OCI-LY7 (cell line): ENCODE measurements around the gene ADCY1. TPM values are rescaled to one million over a fixed set of nuclear protein-coding genes. Genes with fewer than 3 reads are reported as not detected.
"Not testable (repeated sequence)": the region's sequence is repeated elsewhere in the genome, so short reads cannot be mapped to it uniquely, and the experiment has no call there.

ENCODE experiments used
- BruUV-seq: library from RNA; stranded (reverse); fragments of 400-500 nt; replicated peaks from 2 replicates; lab custom pipeline; 2021; lab: Mats Ljungman, UMichigan
- CTCF ChIA-PET: fragments of 300-600 bp; sonication (Branson Sonifier 250); formaldehyde crosslinking; loops from one replicate; lab custom pipeline; 2022; ENCODE audit warnings: antibody characterized with exemption; ENCODE audit not compliant: unreplicated experiment; lab: Charles Lee
- POLR2A ChIA-PET: fragments of 300-600 bp; sonication (Branson Sonifier 250); formaldehyde crosslinking; loops from one replicate; lab custom pipeline; 2022; ENCODE audit warnings: antibody characterized with exemption; lab: Charles Lee
- DNase-seq: peaks from one replicate; pipeline ENCODE4 v3.0.0-alpha.2; 2015; ENCODE audit warnings: low spot score
- H2AFZ ChIP-seq: fragments of 200-600 bp; sonication (generic), shearing (Covaris generic); 2 replicates; pipeline ENCODE4 v1.6.1; 2014; ENCODE audit warnings: mild to moderate bottlenecking, antibody characterized with exemption, low read length, moderate library complexity
- H3K27ac ChIP-seq: fragments of 200-600 bp; sonication (generic); 2 replicates; pipeline ENCODE4 v1.5.1; 2014; ENCODE audit warnings: mixed run types, low read depth, mild to moderate bottlenecking, moderate library complexity, low read length, inconsistent platforms; ENCODE audit not compliant: poor library complexity, severe bottlenecking
- H3K36me3 ChIP-seq: fragments of 200-600 bp; sonication (generic); 2 replicates; pipeline ENCODE4 v1.6.1; 2014; ENCODE audit warnings: mild to moderate bottlenecking, antibody characterized with exemption, low read length, moderate library complexity, mixed read lengths; ENCODE audit not compliant: insufficient read depth
- H3K4me1 ChIP-seq: fragments of 200-600 bp; sonication (generic); 2 replicates; pipeline ENCODE4 v1.5.1; 2014; ENCODE audit warnings: mild to moderate bottlenecking, low read length; ENCODE audit not compliant: insufficient read depth, poor library complexity, severe bottlenecking
- H3K4me2 ChIP-seq: fragments of 200-600 bp; sonication (generic); 2 replicates; pipeline ENCODE4 v1.6.1; 2014; ENCODE audit warnings: mild to moderate bottlenecking, low read length
- H3K4me3 ChIP-seq: fragments of 200-600 bp; sonication (generic); 2 replicates; pipeline ENCODE4 v1.5.1; 2014; ENCODE audit warnings: mild to moderate bottlenecking, low read depth, low read length; ENCODE audit not compliant: poor library complexity, severe bottlenecking
- H3K79me2 ChIP-seq: fragments of 200-600 bp; sonication (generic); 2 replicates; pipeline ENCODE4 v1.6.1; 2016; ENCODE audit warnings: low read depth, mild to moderate bottlenecking, low read length, moderate library complexity, mixed read lengths; ENCODE audit not compliant: insufficient read depth
- H3K9me2 ChIP-seq: fragments of 200-600 bp; sonication (generic); 2 replicates; pipeline ENCODE4 v1.6.1; 2016; ENCODE audit warnings: mild to moderate bottlenecking, low read length, mixed read lengths; ENCODE audit not compliant: insufficient read depth
- H3K9me3 ChIP-seq: fragments of 200-600 bp; sonication (generic); 2 replicates; pipeline ENCODE4 v1.6.1; 2014; ENCODE audit warnings: mild to moderate bottlenecking, mixed run types, low read length, mixed read lengths
- H4K20me1 ChIP-seq: fragments of 200-600 bp; sonication (generic); 2 replicates; pipeline ENCODE4 v1.6.1; 2014; ENCODE audit warnings: mild to moderate bottlenecking, antibody characterized with exemption, low read length, moderate library complexity, mixed read lengths; ENCODE audit not compliant: insufficient read depth
- CTCF ChIP-seq: fragments of 200-600 bp; sonication (generic); conservative IDR thresholded peaks from 2 replicates; pipeline ENCODE4 v1.5.1; 2014; ENCODE audit warnings: mild to moderate bottlenecking, antibody characterized with exemption, low read length, moderate library complexity, mixed read lengths
- EZH2phosphoT487 ChIP-seq: fragments of 200-600 bp; sonication (generic); IDR thresholded peaks from 2 replicates; pipeline ENCODE4 v1.6.1; 2018; ENCODE audit warnings: low read depth, borderline replicate concordance, mild to moderate bottlenecking, mixed run types, antibody characterized with exemption, low read length, moderate library complexity, mixed read lengths
- intact Hi-C: fragments of 100-400 bp; cut with micrococcal nuclease; formaldehyde crosslinking; loops from one replicate; pipeline ENCODE4 v1.10.0; 2022; ENCODE audit not compliant: unreplicated experiment
- total RNA-seq, 2 experiments: library from RNA; depleted of rRNA in 1 of 2; stranded (reverse); fragments of >200 nt in 1 of 2; shearing (Covaris generic) in 1 of 2; gene quantifications; 2 replicates each; pipeline ENCODE4 v1.2.3, GENCODE V29; 2014 to 2022

The ADCY1 gene
- total RNA-seq, 2 experiments from 2014 or later: 0.13 TPM; not detected in 1

GRCh38 chr7:45720989-45721388 is 146.8 kb downstream of the ADCY1 start:
- TF ChIP-seq EZH2phosphoT487 (no peak), CTCF (no peak)
- Histone ChIP-seq H3K4me1 (no peaks in the 10 kb centered on the region), H3K27ac (no peak overlapping the region), H2AFZ (no peak overlapping the region), H4K20me1 (no peaks in the 10 kb centered on the region), H3K9me2 (no peaks in the 10 kb centered on the region), H3K79me2 (no peaks in the 10 kb centered on the region), H3K4me3 (no peak overlapping the region), H3K4me2 (no peak overlapping the region), H3K36me3 (peaks cover 27% of the 10 kb centered on the region), H3K9me3 (no peaks in the 10 kb centered on the region)
- ChIA-PET POLR2A (no interaction called here), CTCF (no interaction called here)
- DNase-seq: no peak
- intact Hi-C loops: no loop called here
- no TSS peak for BruUV-seq

GRCh38 chr7:45721686-45722598 is 147.8 kb downstream of the ADCY1 start:
- Histone ChIP-seq H4K20me1 (no peaks in the 10 kb centered on the region), H3K4me3 (no peak overlapping the region), H3K27ac (no peak overlapping the region), H3K4me2 (no peak overlapping the region), H3K9me2 (no peaks in the 10 kb centered on the region), H3K4me1 (no peaks in the 10 kb centered on the region), H2AFZ (no peak overlapping the region), H3K36me3 (peaks cover 36% of the 10 kb centered on the region), H3K9me3 (no peaks in the 10 kb centered on the region), H3K79me2 (no peaks in the 10 kb centered on the region)
- POLR2A ChIA-PET: no interaction called here
- DNase-seq: no peak
- BruUV-seq: no TSS peak
- CTCF ChIA-PET: no interaction called here
- TF ChIP-seq EZH2phosphoT487: no peak
- no peak for TF ChIP-seq CTCF
- intact Hi-C loops: no loop called here

- POLR2A ChIA-PET, intact Hi-C loops, BruUV-seq: not testable (repeated sequence)
These were observed 151.1 kb downstream of the ADCY1 start for GRCh38 chr7:45725231-45725630.

More at GRCh38 chr7:45725231-45725630, 151.1 kb downstream of the ADCY1 start:
- H3K4me1 ChIP-seq, H3K4me3 ChIP-seq, H3K79me2 ChIP-seq, H2AFZ ChIP-seq, H3K9me3 ChIP-seq, CTCF ChIA-PET, DNase-seq, H3K4me2 ChIP-seq, H3K27ac ChIP-seq, H4K20me1 ChIP-seq, H3K9me2 ChIP-seq: not testable (repeated sequence)
- peaks cover 46% of the 10 kb centered on the region for H3K36me3 ChIP-seq
